ENCODE measurements around the gene AADACL4.

DNA sequence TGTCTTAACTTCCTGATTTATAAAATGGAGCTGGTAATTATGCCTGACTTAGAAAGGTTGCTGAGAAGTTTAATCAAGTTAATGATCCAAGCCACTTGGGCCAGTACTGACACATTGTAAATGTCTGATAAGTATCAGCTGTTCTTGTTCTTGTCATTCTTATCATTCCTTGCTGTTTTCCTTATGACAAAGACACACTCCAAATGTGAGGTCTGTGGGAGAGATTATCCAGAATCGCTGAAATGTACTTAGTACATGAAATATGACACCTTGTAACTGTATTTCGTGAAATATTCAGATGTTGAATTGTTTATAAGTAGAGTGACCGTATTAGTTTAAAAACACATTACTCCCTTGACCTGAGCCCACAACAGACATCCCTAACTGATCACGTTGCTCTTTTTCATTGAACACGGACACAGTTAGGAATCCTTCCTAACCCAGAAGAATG is 6.1 kb downstream of the AADACL4 start:
- TF ChIP-seq, protein P1, sequence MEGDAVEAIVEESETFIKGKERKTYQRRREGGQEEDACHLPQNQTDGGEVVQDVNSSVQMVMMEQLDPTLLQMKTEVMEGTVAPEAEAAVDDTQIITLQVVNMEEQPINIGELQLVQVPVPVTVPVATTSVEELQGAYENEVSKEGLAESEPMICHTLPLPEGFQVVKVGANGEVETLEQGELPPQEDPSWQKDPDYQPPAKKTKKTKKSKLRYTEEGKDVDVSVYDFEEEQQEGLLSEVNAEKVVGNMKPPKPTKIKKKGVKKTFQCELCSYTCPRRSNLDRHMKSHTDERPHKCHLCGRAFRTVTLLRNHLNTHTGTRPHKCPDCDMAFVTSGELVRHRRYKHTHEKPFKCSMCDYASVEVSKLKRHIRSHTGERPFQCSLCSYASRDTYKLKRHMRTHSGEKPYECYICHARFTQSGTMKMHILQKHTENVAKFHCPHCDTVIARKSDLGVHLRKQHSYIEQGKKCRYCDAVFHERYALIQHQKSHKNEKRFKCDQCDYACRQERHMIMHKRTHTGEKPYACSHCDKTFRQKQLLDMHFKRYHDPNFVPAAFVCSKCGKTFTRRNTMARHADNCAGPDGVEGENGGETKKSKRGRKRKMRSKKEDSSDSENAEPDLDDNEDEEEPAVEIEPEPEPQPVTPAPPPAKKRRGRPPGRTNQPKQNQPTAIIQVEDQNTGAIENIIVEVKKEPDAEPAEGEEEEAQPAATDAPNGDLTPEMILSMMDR (IDR thresholded peaks at IDR 0.05; ENCODE audit: insufficient read depth, low read depth, low read length): no peak
- no peak for TF ChIP-seq EZH2 (IDR thresholded peaks at IDR 0.05; ENCODE audit: insufficient read depth, low read length)
